ENCODE results near the gene TIGD3. TPM values are rescaled to one million over a fixed set of nuclear protein-coding genes. Genes with fewer than 3 reads are reported as not detected.

Gene TIGD3
- total and polyA plus RNA-seq, 2 of the 8 experiments (the other 6 are each of a cell fraction or from before 2014, with no cell fraction given) = 1.1 to 1.3 TPM

DNA sequence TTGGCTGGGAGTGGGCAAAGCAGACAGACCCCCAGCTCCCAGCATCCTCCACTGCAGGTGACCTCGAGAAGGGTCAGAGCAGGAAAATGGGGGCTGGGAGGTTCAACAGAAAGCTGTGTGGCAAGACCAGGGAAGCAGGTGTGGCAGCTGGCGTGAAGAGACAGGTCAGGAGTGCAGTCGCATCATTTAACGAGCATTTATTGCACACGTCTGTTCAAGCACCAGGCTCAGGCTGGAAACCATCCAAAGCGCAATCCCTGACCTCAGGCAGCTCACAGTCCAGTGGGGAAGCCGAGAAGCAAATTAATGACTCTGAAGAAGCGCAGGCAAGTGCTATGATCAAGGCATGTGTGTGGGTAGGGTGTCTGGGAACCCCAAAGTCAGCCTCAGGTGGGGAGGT is 20.5 kb downstream of the TIGD3 start (continued):
- TF ChIP-seq RBBP5 (IDR thresholded peaks at IDR 0.05; ENCODE audit: borderline replicate concordance, low read depth, low read length) = no peak
- TF ChIP-seq RNF2 (IDR thresholded peaks at IDR 0.05; ENCODE audit: borderline replicate concordance, low read depth, low read length, missing control alignments, poor library complexity, severe bottlenecking) = no peak

All from H1 (cell line).